Measurements from ENCODE around the gene PCYT1A.

DNA sequence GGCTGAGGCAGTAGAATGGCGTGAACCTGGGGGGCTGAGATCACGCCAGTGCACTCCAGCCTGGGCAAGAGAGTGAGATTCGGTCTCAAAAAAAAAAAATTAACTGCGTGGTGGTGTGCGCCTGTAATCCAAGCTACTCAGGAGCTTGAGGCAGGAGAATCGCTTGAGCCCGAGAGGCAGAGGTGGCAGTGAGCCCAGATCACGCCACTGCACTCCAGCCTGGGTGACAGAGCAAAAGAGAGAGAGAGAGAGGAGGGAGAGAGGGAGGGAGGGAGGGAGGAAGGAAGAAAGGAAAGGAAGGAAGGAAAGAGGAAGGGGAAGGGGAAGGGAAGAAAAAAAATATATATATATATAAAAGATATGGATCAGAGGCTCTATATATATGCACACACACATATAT is 44.6 kb upstream of the PCYT1A start:
- TF ChIP-seq, protein P1, sequence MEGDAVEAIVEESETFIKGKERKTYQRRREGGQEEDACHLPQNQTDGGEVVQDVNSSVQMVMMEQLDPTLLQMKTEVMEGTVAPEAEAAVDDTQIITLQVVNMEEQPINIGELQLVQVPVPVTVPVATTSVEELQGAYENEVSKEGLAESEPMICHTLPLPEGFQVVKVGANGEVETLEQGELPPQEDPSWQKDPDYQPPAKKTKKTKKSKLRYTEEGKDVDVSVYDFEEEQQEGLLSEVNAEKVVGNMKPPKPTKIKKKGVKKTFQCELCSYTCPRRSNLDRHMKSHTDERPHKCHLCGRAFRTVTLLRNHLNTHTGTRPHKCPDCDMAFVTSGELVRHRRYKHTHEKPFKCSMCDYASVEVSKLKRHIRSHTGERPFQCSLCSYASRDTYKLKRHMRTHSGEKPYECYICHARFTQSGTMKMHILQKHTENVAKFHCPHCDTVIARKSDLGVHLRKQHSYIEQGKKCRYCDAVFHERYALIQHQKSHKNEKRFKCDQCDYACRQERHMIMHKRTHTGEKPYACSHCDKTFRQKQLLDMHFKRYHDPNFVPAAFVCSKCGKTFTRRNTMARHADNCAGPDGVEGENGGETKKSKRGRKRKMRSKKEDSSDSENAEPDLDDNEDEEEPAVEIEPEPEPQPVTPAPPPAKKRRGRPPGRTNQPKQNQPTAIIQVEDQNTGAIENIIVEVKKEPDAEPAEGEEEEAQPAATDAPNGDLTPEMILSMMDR (IDR thresholded peaks at IDR 0.05) = no peak
- TF ChIP-seq POLR2A (IDR thresholded peaks at IDR 0.05) (no peak), POLR2AphosphoS5 (IDR thresholded peaks at IDR 0.05; ENCODE audit: insufficient read depth in 1 of 2, low read depth in 1 of 2) (no peak)
